Left ventricle myocardium inferior (tissue), 1 donor: ENCODE results near the gene SEPSECS. TPM values are rescaled to one million over a fixed set of nuclear protein-coding genes. Genes with fewer than 3 reads are reported as not detected.

Experiments used
- DNase-seq: peaks from one replicate; pipeline ENCODE4 v3.0.0-alpha.2; 2020
- H3K27ac ChIP-seq: fragments of 200-600 bp; replicated peaks from 2 replicates; pipeline ENCODE4 v1.8.0; 2021
- H3K27me3 ChIP-seq: fragments of 200-600 bp; 2 replicates; pipeline ENCODE4 v1.8.0; 2021; ENCODE audit warnings: low read depth
- H3K36me3 ChIP-seq: fragments of 200-600 bp; 2 replicates; pipeline ENCODE4 v1.8.0; 2021
- H3K4me1 ChIP-seq: fragments of 200-600 bp; 2 replicates; pipeline ENCODE4 v1.8.0; 2021
- H3K4me3 ChIP-seq: fragments of 200-600 bp; 2 replicates; pipeline ENCODE4 v1.8.0; 2021; ENCODE audit warnings: mild to moderate bottlenecking, moderate library complexity
- H3K9me3 ChIP-seq: fragments of 200-600 bp; replicated peaks from 2 replicates; pipeline ENCODE4 v1.8.0; 2021
- CTCF ChIP-seq: fragments of 200-600 bp; IDR thresholded peaks from 2 replicates; pipeline ENCODE4 v1.8.0; 2021; ENCODE audit warnings: antibody characterized with exemption, mild to moderate bottlenecking, borderline replicate concordance
- intact Hi-C: fragments of 100-400 bp; cut with micrococcal nuclease; formaldehyde crosslinking; loops from one replicate; pipeline ENCODE4 v1.11.0; 2022
- total RNA-seq: library from RNA; stranded (reverse); fragmentation: NEBNext Ultra II Directional; extraction: Animal tissue kit (Norgen Biotek cat#: 25700); gene quantifications from one replicate; pipeline ENCODE4 v1.2.1, GENCODE V29; 2021
- donor health status: DM: no; HTN: yes; CAD: no; lungs with severe emphysema.

Gene SEPSECS
- total RNA-seq, 1 donor from 2014 or later, result 4.9 TPM

GRCh38 chr4:25141592-25141991 lies 18.7 kb downstream of the SEPSECS start:
- intact Hi-C loops, result loop anchor here (10.0 kb wide), 1 partner anchor 157 kb away; no protein-coding TSS in a partner anchor
- no peak overlapping the region for H3K27ac ChIP-seq
- DNase-seq, result no peak
- H3K9me3 ChIP-seq, result peaks cover 5% of the 10 kb centered on the region
- peaks cover 12% of the 10 kb centered on the region for H3K4me1 ChIP-seq
- H3K27me3 ChIP-seq, result no peaks in the 10 kb centered on the region
- no peak overlapping the region for H3K4me3 ChIP-seq
- TF ChIP-seq CTCF, result no peak
- H3K36me3 ChIP-seq, result peaks cover 37% of the 10 kb centered on the region

GRCh38 chr4:25133132-25133531 lies 27.1 kb downstream of the SEPSECS start:
- DNase-seq, result no peak
- intact Hi-C loops, result no loop called here
- Histone ChIP-seq H3K36me3 (peaks cover 26% of the 10 kb centered on the region), H3K9me3 (peaks cover 12% of the 10 kb centered on the region), H3K27ac (no peak overlapping the region), H3K27me3 (no peaks in the 10 kb centered on the region), H3K4me1 (peaks cover 21% of the 10 kb centered on the region), H3K4me3 (no peak overlapping the region)
- no peak for TF ChIP-seq CTCF

- intact Hi-C loops, result no loop called here
- peaks cover 21% of the 10 kb centered on the region for H3K4me1 ChIP-seq
- TF ChIP-seq CTCF, result no peak
- peaks cover 10% of the 10 kb centered on the region for H3K9me3 ChIP-seq
- no peaks in the 10 kb centered on the region for H3K27me3 ChIP-seq
- no peak overlapping the region for H3K27ac ChIP-seq
- peaks cover 17% of the 10 kb centered on the region for H3K36me3 ChIP-seq
- H3K4me3 ChIP-seq, result no peak overlapping the region
- no peak for DNase-seq
Observed at GRCh38 chr4:25131926-25132325, 28.3 kb downstream of the SEPSECS start.

- no peak overlapping the region for H3K4me3 ChIP-seq
- intact Hi-C loops, result no loop called here
- H3K27me3 ChIP-seq, result no peaks in the 10 kb centered on the region
- peaks cover 18% of the 10 kb centered on the region for H3K36me3 ChIP-seq
- no peak overlapping the region for H3K27ac ChIP-seq
- peaks cover 21% of the 10 kb centered on the region for H3K4me1 ChIP-seq
- DNase-seq, result no peak
- TF ChIP-seq CTCF, result no peak
- peaks cover 6% of the 10 kb centered on the region for H3K9me3 ChIP-seq
Observed at GRCh38 chr4:25131381-25131780, 28.9 kb downstream of the SEPSECS start.

GRCh38 chr4:25129917-25130316 lies 30.3 kb downstream of the SEPSECS start:
- Histone ChIP-seq H3K36me3 (peaks cover 25% of the 10 kb centered on the region), H3K4me3 (no peak overlapping the region), H3K4me1 (peaks cover 21% of the 10 kb centered on the region), H3K9me3 (peaks cover 3% of the 10 kb centered on the region), H3K27ac (no peak overlapping the region), H3K27me3 (no peaks in the 10 kb centered on the region)
- DNase-seq, result no peak
- no peak for TF ChIP-seq CTCF
- intact Hi-C loops, result no loop called here

GRCh38 chr4:25128671-25129070 lies 31.6 kb downstream of the SEPSECS start:
- Histone ChIP-seq H3K9me3 (no peaks in the 10 kb centered on the region), H3K4me1 (peaks cover 21% of the 10 kb centered on the region), H3K36me3 (peaks cover 33% of the 10 kb centered on the region), H3K4me3 (no peak overlapping the region), H3K27ac (no peak overlapping the region), H3K27me3 (no peaks in the 10 kb centered on the region)
- no peak for DNase-seq
- intact Hi-C loops, result no loop called here
- TF ChIP-seq CTCF, result no peak
